ENCODE results near the gene MS4A8.

Gene MS4A8

DNA sequence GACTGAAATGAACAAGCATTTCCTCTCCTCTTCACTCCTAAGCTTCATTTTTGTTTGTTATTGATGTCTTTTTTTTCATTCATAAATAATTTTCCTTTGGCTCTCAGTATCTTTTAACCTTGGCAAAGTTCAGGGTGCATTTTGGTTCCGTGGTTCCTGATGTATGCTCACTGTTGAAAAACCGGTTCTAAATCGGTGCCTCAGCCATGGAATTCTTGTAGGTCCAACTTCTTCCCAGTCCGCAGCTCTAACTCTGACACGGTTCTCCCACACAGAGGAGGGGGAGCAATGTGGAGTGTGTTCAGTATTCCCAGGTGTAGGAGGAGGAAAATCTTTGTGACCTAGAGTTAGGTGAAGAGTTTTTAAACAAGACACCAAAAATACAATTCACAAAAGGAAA lies 44.7 kb downstream of the MS4A8 start:
- TF ChIP-seq ZFX (IDR thresholded peaks at IDR 0.05), result no peak
- TF ChIP-seq, protein P1, sequence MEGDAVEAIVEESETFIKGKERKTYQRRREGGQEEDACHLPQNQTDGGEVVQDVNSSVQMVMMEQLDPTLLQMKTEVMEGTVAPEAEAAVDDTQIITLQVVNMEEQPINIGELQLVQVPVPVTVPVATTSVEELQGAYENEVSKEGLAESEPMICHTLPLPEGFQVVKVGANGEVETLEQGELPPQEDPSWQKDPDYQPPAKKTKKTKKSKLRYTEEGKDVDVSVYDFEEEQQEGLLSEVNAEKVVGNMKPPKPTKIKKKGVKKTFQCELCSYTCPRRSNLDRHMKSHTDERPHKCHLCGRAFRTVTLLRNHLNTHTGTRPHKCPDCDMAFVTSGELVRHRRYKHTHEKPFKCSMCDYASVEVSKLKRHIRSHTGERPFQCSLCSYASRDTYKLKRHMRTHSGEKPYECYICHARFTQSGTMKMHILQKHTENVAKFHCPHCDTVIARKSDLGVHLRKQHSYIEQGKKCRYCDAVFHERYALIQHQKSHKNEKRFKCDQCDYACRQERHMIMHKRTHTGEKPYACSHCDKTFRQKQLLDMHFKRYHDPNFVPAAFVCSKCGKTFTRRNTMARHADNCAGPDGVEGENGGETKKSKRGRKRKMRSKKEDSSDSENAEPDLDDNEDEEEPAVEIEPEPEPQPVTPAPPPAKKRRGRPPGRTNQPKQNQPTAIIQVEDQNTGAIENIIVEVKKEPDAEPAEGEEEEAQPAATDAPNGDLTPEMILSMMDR (conservative IDR thresholded peaks at IDR 0.05), result no peak
- H3K27ac ChIP-seq, result peak overlapping the region; percentile 33; the same call in 1 of the 2 replicates

DNA sequence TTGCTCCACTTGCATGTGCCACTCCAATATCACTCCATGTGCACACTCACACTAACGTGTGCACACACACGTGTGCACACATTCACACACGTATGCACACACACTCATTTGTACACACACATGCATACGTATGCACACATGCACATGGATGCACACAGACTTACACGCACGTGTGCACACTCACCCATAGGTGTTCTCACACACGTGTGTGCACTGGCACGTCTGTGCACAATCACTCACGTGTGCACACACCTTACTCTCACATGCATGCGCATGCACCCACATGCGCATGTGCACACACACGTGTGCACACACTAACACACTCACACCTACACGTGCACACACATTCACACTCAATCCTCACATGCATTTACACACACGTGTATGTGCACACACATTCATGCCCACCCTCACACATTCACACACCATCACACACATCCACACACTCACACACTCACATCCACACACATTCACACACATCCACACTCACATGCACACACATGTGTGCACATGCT lies 48.0 kb downstream of the MS4A8 start:
- no peak overlapping the region for H3K27ac ChIP-seq
- TF ChIP-seq, protein P1 (conservative IDR thresholded peaks at IDR 0.05), result no peak
- TF ChIP-seq ZFX (IDR thresholded peaks at IDR 0.05), result no peak

DNA sequence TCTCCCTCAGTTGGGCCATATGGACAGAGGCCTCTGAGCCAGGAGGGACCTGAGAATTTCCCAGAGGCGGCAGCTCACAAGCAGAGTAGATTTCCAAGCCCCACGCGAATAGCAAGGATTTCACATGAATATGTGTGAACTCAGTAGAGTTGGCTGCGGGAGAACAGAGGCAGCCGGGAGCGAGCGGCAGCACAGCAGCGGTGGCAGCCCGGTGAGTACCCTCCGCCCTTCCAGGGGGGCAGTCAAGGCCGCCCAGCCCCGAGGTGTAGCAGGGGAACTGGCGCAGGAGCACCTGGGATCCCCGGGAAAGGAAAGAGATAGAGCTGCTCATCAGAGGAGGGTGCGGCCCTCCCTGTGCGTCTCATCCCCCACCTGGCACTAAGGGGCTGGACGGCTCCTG lies 48.8 kb downstream of the MS4A8 start:
- TF ChIP-seq, protein P1 (conservative IDR thresholded peaks at IDR 0.05), result no peak
- TF ChIP-seq ZFX (IDR thresholded peaks at IDR 0.05), result no peak
- no peak overlapping the region for H3K27ac ChIP-seq

DNA sequence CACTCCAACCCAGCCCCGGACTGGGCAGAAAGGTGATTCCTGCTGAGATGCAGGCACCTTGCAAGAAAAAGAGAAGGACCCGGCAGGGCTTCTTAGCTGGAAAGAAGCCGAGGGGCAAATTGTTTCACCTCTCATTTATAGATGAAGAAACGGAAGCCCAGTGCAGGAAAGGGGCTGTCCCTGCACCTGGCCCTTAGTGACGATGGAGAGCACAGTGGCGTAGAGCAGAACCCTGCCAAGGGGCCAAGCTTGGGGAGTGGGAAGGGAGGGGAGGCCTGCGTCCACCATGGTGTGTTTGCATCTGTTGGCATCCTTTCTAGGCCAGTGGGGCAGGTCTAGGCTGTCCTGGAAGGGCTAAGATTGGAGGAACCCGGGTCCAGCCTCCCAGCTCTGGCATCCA lies 49.4 kb downstream of the MS4A8 start:
- TF ChIP-seq, protein P1 (conservative IDR thresholded peaks at IDR 0.05), result no peak
- TF ChIP-seq ZFX (IDR thresholded peaks at IDR 0.05), result no peak
- H3K27ac ChIP-seq, result no peak overlapping the region

DNA sequence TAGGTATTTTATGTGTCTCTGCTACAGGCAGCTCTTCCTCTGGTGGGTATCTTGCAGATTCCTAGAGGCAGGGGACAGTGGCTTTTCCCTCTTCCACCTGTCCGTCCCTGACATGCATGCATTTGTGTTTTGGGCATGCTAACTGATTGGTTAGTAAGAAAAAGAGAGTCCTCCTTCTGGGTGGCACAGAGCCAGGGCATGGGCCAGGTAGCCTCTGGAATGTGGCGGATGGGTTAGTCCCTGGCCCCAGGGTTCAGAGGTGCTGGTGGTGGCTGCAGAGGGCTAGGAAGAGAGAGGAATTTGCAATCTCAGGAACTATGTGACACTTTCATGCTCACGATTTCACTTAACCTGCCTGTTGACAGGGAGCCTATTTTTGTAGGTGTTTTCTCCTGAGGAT lies 51.5 kb downstream of the MS4A8 start:
- H3K27ac ChIP-seq, result no peak overlapping the region
- TF ChIP-seq, protein P1 (conservative IDR thresholded peaks at IDR 0.05), result no peak
- TF ChIP-seq ZFX (IDR thresholded peaks at IDR 0.05), result no peak

DNA sequence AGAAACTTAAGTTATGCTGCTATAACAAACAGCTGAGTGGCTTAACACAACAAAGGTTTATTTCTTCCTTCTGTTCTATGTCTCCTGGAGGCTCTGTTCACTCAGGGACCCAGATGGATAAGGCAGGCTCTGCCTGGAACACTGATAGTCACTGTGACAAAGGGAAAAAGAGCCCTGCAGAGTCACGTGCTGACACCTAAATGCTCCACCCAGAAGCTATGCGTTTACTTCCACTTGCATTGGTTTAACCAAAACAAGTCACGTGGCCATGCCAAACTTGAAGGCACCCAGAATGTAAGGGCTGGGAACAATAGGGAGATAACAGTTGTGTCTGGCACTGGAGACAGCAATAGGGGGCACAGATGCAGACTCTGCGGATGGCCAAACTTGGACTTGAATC lies 53.9 kb downstream of the MS4A8 start:
- H3K27ac ChIP-seq, result no peak overlapping the region
- TF ChIP-seq, protein P1 (conservative IDR thresholded peaks at IDR 0.05), result no peak
- no peak for TF ChIP-seq ZFX (IDR thresholded peaks at IDR 0.05)

DNA sequence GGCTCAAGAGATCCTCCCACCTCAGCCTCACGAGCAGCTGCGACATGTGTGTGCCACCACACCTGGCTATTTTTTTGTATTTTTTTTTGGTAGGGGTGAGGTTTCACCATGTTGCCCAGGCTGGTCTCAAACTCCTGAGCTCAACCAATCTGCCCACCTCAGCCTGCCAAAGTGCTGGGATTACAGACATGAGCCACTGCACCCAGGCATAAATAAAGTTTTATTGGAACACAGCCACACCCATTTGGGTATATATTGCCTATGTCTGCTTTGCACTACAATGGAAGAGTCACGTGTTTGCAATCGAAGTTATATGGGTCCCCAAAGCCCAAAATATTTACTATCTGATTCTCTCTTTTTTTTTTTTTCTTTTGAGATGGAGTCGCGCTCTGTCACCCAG lies 55.5 kb downstream of the MS4A8 start:
- H3K27ac ChIP-seq, result no peak overlapping the region
- no peak for TF ChIP-seq ZFX (IDR thresholded peaks at IDR 0.05)
- TF ChIP-seq, protein P1 (conservative IDR thresholded peaks at IDR 0.05), result no peak

Measured in C4-2B (cell line).